K562 (cell line): ENCODE data around the gene TAAR9. TPM values are rescaled to one million over a fixed set of nuclear protein-coding genes. Genes with fewer than 3 reads are reported as not detected.
A peak's percentile ranks its signal among the peaks of the same experiment; 100 is the strongest.

ENCODE experiments used
- CCNT2 ChIP-seq: IDR thresholded peaks from 2 replicates; pipeline ENCODE4 v1.6.1; 2011; ENCODE audit warnings: borderline replicate concordance, low read depth, mild to moderate bottlenecking, moderate library complexity, mixed read lengths, low read length; ENCODE audit not compliant: insufficient read length; ENCODE audit errors: extremely low read depth
- CHAMP1 ChIP-seq: fragments of 450-650 bp; IDR thresholded peaks from 2 replicates; pipeline ENCODE4 v1.6.1; 2016; ENCODE audit warnings: mild to moderate bottlenecking
- CHCHD3 ChIP-seq: fragments of 250-450 bp; sonication (Bioruptor Pico); IDR thresholded peaks from 2 replicates; pipeline ENCODE4 v2.1.2; 2022; ENCODE audit warnings: mild to moderate bottlenecking
- HOXB6 ChIP-seq: fragments of 250-450 bp; sonication (Bioruptor Pico); IDR thresholded peaks from 2 replicates; pipeline ENCODE4 v1.5.1; 2022; ENCODE audit warnings: mild to moderate bottlenecking, borderline replicate concordance
- KLF1 ChIP-seq: fragments of 450-650 bp; IDR thresholded peaks from 2 replicates; pipeline ENCODE4 v1.6.1; 2016; ENCODE audit warnings: missing genetic modification characterization, missing compliant biosample characterization
- KLF6 ChIP-seq: fragments of 250-450 bp; sonication (Bioruptor Pico); IDR thresholded peaks from 2 replicates; pipeline ENCODE4 v1.4.0; 2020; ENCODE audit warnings: mild to moderate bottlenecking, moderate library complexity, borderline replicate concordance
- OTX1 ChIP-seq: fragments of 450-650 bp; formaldehyde crosslinking; IDR thresholded peaks from 2 replicates; pipeline ENCODE4 v1.4.0; 2022; ENCODE audit warnings: mild to moderate bottlenecking
- PCBP2 ChIP-seq: fragments of 200-400 bp; formaldehyde crosslinking; IDR thresholded peaks from 2 replicates; pipeline ENCODE4 v1.6.1; 2018; ENCODE audit warnings: low read length, low read depth, mild to moderate bottlenecking, moderate library complexity; ENCODE audit not compliant: poor library complexity, severe bottlenecking
- TBL1XR1 ChIP-seq, 2 experiments: IDR thresholded peaks; 2 replicates each; pipeline ENCODE4 v1.6.1; 2012; ENCODE audit warnings: improper control_type of control experiment in 2 of 2, low read length in 2 of 2, mild to moderate bottlenecking in 1 of 2
- TCF3 ChIP-seq: sonication (generic); formaldehyde crosslinking; IDR thresholded peaks from 2 replicates; pipeline ENCODE4 v1.4.0; 2020; ENCODE audit warnings: mild to moderate bottlenecking, missing genetic modification reagents
- TRIM25 ChIP-seq: fragments of 450-650 bp; IDR thresholded peaks from 2 replicates; pipeline ENCODE4 v1.7.0; 2016; ENCODE audit warnings: borderline replicate concordance
- ZNF324 ChIP-seq: fragments of 250-450 bp; sonication (Bioruptor Pico); IDR thresholded peaks from 2 replicates; pipeline ENCODE4 v1.4.0; 2020; ENCODE audit warnings: mild to moderate bottlenecking
- ZNF408 ChIP-seq: fragments of 250-450 bp; sonication (Bioruptor Pico); IDR thresholded peaks from 2 replicates; pipeline ENCODE4 v1.4.0; 2020; ENCODE audit warnings: low read depth, mild to moderate bottlenecking, moderate library complexity
- ZNF644 ChIP-seq: fragments of 200-800 bp; sonication (Bioruptor generic); IDR thresholded peaks from 2 replicates; pipeline ENCODE4 v1.6.1; 2016; ENCODE audit warnings: low read depth, missing genetic modification characterization, missing compliant biosample characterization
- polyA plus RNA-seq, 8 experiments: library from polyadenylated mRNA; depleted of rRNA in 4 of 8; stranded (reverse) in 5 of 8; unstranded in 3 of 8; fragments of >200 nt; fragmentation: Nextera tagmentation in 2 of 8; fragmentation: Illumina TruSeq in 1 of 8; extraction: Ambion mirVana in 2 of 8; extraction: Trizol in 1 of 8; gene quantifications; 2 replicates each; pipeline versions ENCODE4 v1.2.1 to v1.2.3, GENCODE V29; 2011 to 2014; ENCODE audit warnings: inconsistent platforms in 1 of 8, missing spikeins in 1 of 8
- total RNA-seq, 7 experiments: library from RNA; depleted of rRNA in 6 of 7; stranded (reverse); fragments of >200 nt in 6 of 7; fragmentation: Illumina TruSeq in 2 of 7; extraction: Trizol in 2 of 7; gene quantifications; 2 replicates each; pipeline versions ENCODE4 v1.2.1 to v1.2.3, GENCODE V29; 2011 to 2021; ENCODE audit warnings: low replicate concordance in 1 of 7
- TF ChIP-seq, protein P1 (sequence below): fragments of 250-450 bp; sonication (Bioruptor Pico); IDR thresholded peaks from 2 replicates; pipeline ENCODE4 v1.8.0; 2022; ENCODE audit warnings: inconsistent platforms, mild to moderate bottlenecking, moderate library complexity, borderline replicate concordance
- TF ChIP-seq, protein P2 (sequence below): sonication (generic); formaldehyde crosslinking; IDR thresholded peaks from 2 replicates; pipeline ENCODE4 v1.5.0; 2020; ENCODE audit warnings: missing genetic modification reagents

Gene TAAR9
- total and polyA plus RNA-seq, 9 of the 15 experiments (the other 6 are each of a cell fraction or from before 2014, with no cell fraction given): not detected

DNA sequence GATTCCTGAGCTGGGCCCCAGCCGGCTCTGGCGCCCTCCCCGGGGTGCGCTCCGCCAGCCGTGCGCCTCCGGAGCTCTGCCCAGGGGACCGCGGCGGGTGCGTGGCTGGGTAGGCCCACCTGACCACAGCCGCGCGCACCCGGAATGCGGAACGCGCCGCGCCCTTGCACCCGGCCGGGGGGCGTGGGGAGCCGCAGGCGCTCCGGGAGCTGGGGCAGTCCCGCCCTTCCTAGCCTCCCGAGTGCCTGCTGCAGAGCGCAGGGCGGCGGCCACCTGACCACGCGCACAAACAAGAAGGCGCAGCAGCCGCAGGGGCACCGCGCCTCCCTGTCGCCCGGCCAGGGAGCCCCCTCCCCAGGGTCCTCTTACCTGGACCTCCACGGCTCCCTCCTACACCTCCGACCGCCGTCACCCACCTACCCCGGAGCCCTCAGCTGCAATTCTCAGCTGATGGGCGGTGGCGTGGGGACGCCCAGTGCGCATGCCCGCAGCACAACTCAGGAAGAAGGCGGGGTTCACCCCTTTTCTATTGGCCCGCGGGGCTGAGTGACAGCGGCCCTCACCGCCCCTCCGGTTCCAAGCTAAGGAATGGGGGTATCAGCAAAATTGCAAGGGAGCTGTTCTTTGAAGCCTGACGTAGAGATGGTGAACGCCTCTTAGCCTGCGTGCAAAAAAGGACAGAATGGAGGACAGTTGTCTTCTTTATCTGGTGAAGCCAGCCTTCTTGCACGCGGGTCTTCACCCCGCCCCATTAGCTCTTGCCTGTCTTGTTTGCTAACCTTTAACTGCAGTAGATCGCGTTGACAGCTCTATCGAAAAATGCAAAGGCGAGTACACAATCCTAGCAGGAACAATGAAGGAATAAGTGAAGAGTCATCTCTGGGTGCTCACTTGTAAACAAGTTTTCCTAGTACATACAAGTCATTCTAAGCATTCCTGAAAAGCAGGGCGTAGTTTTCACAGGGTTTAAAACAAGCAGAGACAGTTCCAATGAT, 25.1 kb upstream of the TAAR9 start, which contains the start of gene STX7 (continued):
- TF ChIP-seq CHAMP1 (no peak), OTX1 (no peak), ZNF644 (tag) (no peak), PCBP2 (no peak), CHCHD3 (CRISPR knock-in tag) (no peak), ZNF408 (CRISPR knock-in tag) (no peak), ZNF324 (CRISPR knock-in tag) (no peak), TBL1XR1 (IDR thresholded peaks at IDR 0.05; ENCODE audit: low read length in 2 of 2) (no peak), KLF6 (CRISPR knock-in tag) (no peak), TCF3 (CRISPR knock-in tag) (peak; percentile 80), HOXB6 (no peak), KLF1 (tag) (peak; percentile 80), CCNT2 (peak; percentile 60), TRIM25 (no peak)
- TF ChIP-seq, protein P1, sequence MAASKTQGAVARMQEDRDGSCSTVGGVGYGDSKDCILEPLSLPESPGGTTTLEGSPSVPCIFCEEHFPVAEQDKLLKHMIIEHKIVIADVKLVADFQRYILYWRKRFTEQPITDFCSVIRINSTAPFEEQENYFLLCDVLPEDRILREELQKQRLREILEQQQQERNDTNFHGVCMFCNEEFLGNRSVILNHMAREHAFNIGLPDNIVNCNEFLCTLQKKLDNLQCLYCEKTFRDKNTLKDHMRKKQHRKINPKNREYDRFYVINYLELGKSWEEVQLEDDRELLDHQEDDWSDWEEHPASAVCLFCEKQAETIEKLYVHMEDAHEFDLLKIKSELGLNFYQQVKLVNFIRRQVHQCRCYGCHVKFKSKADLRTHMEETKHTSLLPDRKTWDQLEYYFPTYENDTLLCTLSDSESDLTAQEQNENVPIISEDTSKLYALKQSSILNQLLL (CRISPR knock-in tag): no peak
- TF ChIP-seq, protein P2, sequence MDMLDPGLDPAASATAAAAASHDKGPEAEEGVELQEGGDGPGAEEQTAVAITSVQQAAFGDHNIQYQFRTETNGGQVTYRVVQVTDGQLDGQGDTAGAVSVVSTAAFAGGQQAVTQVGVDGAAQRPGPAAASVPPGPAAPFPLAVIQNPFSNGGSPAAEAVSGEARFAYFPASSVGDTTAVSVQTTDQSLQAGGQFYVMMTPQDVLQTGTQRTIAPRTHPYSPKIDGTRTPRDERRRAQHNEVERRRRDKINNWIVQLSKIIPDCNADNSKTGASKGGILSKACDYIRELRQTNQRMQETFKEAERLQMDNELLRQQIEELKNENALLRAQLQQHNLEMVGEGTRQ (CRISPR knock-in tag): peak; percentile 43; the same call in 1 of the 2 replicates
